IMR-90 (cell line): ENCODE data around the gene SORL1. TPM values are rescaled to one million over a fixed set of nuclear protein-coding genes. Genes with fewer than 3 reads are reported as not detected.

Experiments
- ATAC-seq: fragments of 200-7000 bp; cut with Tn5 transposase; 2 replicates; pipeline ENCODE4 v1.9.1; 2020; ENCODE audit warnings: low read depth, mild to moderate bottlenecking, moderate library complexity
- BruUV-seq: library from RNA; stranded (reverse); fragments of 400-500 nt; replicated peaks from 2 replicates; lab custom pipeline; 2021; lab: Mats Ljungman, UMichigan
- CTCF ChIA-PET: fragments of 300-600 bp; formaldehyde crosslinking; extraction: SDS; loops from one replicate; lab custom pipeline; 2021; ENCODE audit warnings: antibody characterized with exemption; lab: Yijun Ruan, JAX
- POLR2A ChIA-PET: fragments of 300-600 bp; sonication (Branson Sonifier 250); formaldehyde crosslinking; loops from one replicate; lab custom pipeline; 2022; ENCODE audit warnings: antibody characterized with exemption; ENCODE audit not compliant: unreplicated experiment; lab: Charles Lee
- DNase-seq: peaks from one replicate; pipeline ENCODE4 v3.0.0; 2013
- H2AFZ ChIP-seq: replicated peaks from 2 replicates; pipeline ENCODE3; 2013; ENCODE audit warnings: low read length, mild to moderate bottlenecking; ENCODE audit not compliant: poor library complexity
- H2AK5ac ChIP-seq: 2 replicates; pipeline ENCODE4 v1.6.1; 2013; ENCODE audit warnings: low read depth, low read length, inconsistent platforms
- H2AK9ac ChIP-seq: replicated peaks from 2 replicates; pipeline ENCODE3; 2013; ENCODE audit warnings: mild to moderate bottlenecking, low read depth, low read length, moderate library complexity; ENCODE audit not compliant: poor library complexity
- H2BK120ac ChIP-seq: 2 replicates; pipeline ENCODE4 v1.6.1; 2013; ENCODE audit warnings: low read depth, low read length, inconsistent platforms
- H2BK15ac ChIP-seq: 3 replicates; pipeline ENCODE4 v1.6.1; 2013; ENCODE audit warnings: low read depth, low read length, inconsistent platforms
- H2BK20ac ChIP-seq: 2 replicates; pipeline ENCODE4 v1.6.1; 2013; ENCODE audit warnings: low read depth, mild to moderate bottlenecking, inconsistent platforms, low read length, moderate library complexity
- H2BK5ac ChIP-seq: 2 replicates; pipeline ENCODE4 v1.6.1; 2013; ENCODE audit warnings: mild to moderate bottlenecking, low read depth, low read length, inconsistent platforms; ENCODE audit not compliant: poor library complexity, severe bottlenecking
- H3K14ac ChIP-seq: replicated peaks from 2 replicates; pipeline ENCODE4 v1.6.1; 2013; ENCODE audit warnings: low read depth, low read length, inconsistent platforms
- H3K18ac ChIP-seq: 2 replicates; pipeline ENCODE4 v1.6.1; 2013; ENCODE audit warnings: low read depth, low read length, control low read depth
- H3K23ac ChIP-seq: 2 replicates; pipeline ENCODE4 v1.6.1; 2013; ENCODE audit warnings: low read depth, low read length, inconsistent platforms
- H3K27ac ChIP-seq: 2 replicates; pipeline ENCODE4 v1.5.1; 2013; ENCODE audit warnings: mild to moderate bottlenecking, control low read depth, low read length; ENCODE audit not compliant: insufficient read depth
- H3K27me3 ChIP-seq: 2 replicates; pipeline ENCODE4 v1.6.1; 2013; ENCODE audit warnings: low read length; ENCODE audit not compliant: control insufficient read depth, insufficient read depth
- H3K36me3 ChIP-seq: 2 replicates; pipeline ENCODE4 v1.6.1; 2013; ENCODE audit warnings: low read length, mixed read lengths; ENCODE audit not compliant: control insufficient read depth, insufficient read depth
- H3K4ac ChIP-seq: 2 replicates; pipeline ENCODE4 v1.6.1; 2013; ENCODE audit warnings: low read depth, low read length, inconsistent platforms
- H3K4me1 ChIP-seq: 2 replicates; pipeline ENCODE4 v1.6.1; 2013; ENCODE audit warnings: low read length, mixed read lengths; ENCODE audit not compliant: control insufficient read depth, insufficient read depth
- H3K4me2 ChIP-seq: 2 replicates; pipeline ENCODE4 v1.6.1; 2013; ENCODE audit warnings: low read depth, mild to moderate bottlenecking, control low read depth, low read length, moderate library complexity
- H3K4me3 ChIP-seq: 2 replicates; pipeline ENCODE4 v1.5.1; 2013; ENCODE audit warnings: low read depth, mild to moderate bottlenecking, control low read depth, low read length, moderate library complexity; ENCODE audit not compliant: insufficient read depth
- H3K56ac ChIP-seq: 2 replicates; pipeline ENCODE4 v1.6.1; 2013; ENCODE audit warnings: low read length, inconsistent platforms; ENCODE audit not compliant: insufficient read depth; ENCODE audit errors: extremely low read depth
- H3K79me1 ChIP-seq, 2 experiments: 2 replicates each; pipeline ENCODE4 v1.6.1; 2013; ENCODE audit warnings: low read length in 2 of 2, inconsistent platforms in 1 of 2, low read depth in 1 of 2
- H3K9ac ChIP-seq: 2 replicates; pipeline ENCODE4 v1.6.1; 2013; ENCODE audit warnings: low read depth, low read length, control low read depth
- H3K9me1 ChIP-seq: 2 replicates; pipeline ENCODE4 v1.6.1; 2013; ENCODE audit warnings: low read length, inconsistent platforms; ENCODE audit not compliant: insufficient read depth
- H3K9me3 ChIP-seq: 2 replicates; pipeline ENCODE4 v1.6.1; 2013; ENCODE audit warnings: low read length; ENCODE audit not compliant: control insufficient read depth, insufficient read depth
- H4K20me1 ChIP-seq: 2 replicates; pipeline ENCODE4 v1.6.1; 2013; ENCODE audit warnings: low read length, inconsistent platforms; ENCODE audit not compliant: insufficient read depth
- H4K5ac ChIP-seq: 2 replicates; pipeline ENCODE4 v1.6.1; 2013; ENCODE audit warnings: mild to moderate bottlenecking, low read depth, low read length, control low read depth
- H4K8ac ChIP-seq, 2 experiments: 2 replicates each; pipeline ENCODE4 v1.6.1; 2013; ENCODE audit warnings: low read depth in 2 of 2, low read length in 2 of 2, control low read depth in 1 of 2, inconsistent platforms in 1 of 2
- H4K91ac ChIP-seq: 2 replicates; pipeline ENCODE4 v1.6.1; 2013; ENCODE audit warnings: low read depth, low read length, inconsistent platforms; ENCODE audit not compliant: insufficient read depth
- FOS ChIP-seq: fragments of 150-350 bp; IDR thresholded peaks from 2 replicates; pipeline ENCODE4 v1.6.1; 2016; ENCODE audit warnings: low read depth, low read length
- POLR2A ChIP-seq: IDR thresholded peaks from 2 replicates; pipeline ENCODE4 v1.6.1; 2012; ENCODE audit warnings: mild to moderate bottlenecking, low read depth, low read length
- RCOR1 ChIP-seq: IDR thresholded peaks from 2 replicates; pipeline ENCODE4 v1.6.1; 2012; ENCODE audit warnings: mild to moderate bottlenecking, low read length, improper control_type of control experiment; ENCODE audit not compliant: insufficient replicate concordance
- RFX5 ChIP-seq: IDR thresholded peaks from 2 replicates; pipeline ENCODE4 v1.8.0; 2012; ENCODE audit warnings: low read depth, mild to moderate bottlenecking, low read length, moderate library complexity
- dilution Hi-C: fragments of 300-500 bp; cut with HindIII; formaldehyde crosslinking; loops from one replicate; pipeline ENCODE4 v1.14.3; 2018; ENCODE audit warnings: low sequenced_read_pairs; ENCODE audit not compliant: unreplicated experiment
- in situ Hi-C: fragments of 300-500 bp; cut with MboI; formaldehyde crosslinking; loops from 3 replicates; pipeline ENCODE4 v1.14.3; 2019; ENCODE audit warnings: low sequenced_read_pairs, inconsistent platforms, mixed read lengths
- intact Hi-C: fragments of 100-400 bp; cut with micrococcal nuclease; formaldehyde crosslinking; loops from 2 replicates; pipeline ENCODE4 v1.10.0; 2022
- polyA plus RNA-seq, 3 experiments: library from polyadenylated mRNA; depleted of rRNA; stranded (reverse); fragments of >200 nt; gene quantifications; 2 replicates each; pipeline ENCODE4 v1.2.3, GENCODE V29; 2012; ENCODE audit warnings: low replicate concordance in 1 of 3
- total RNA-seq: library from RNA; depleted of rRNA; stranded (reverse); fragments of >200 nt; gene quantifications from 2 replicates; pipeline ENCODE4 v1.2.3, GENCODE V29; 2012
- TF ChIP-seq, protein P1 (sequence below): conservative IDR thresholded peaks from 2 replicates; pipeline ENCODE4 v1.5.1; 2012; ENCODE audit warnings: mild to moderate bottlenecking, low read depth, low read length, improper control_type of control experiment
- TF ChIP-seq, protein P2 (sequence below): fragments of 150-350 bp; IDR thresholded peaks from 2 replicates; pipeline ENCODE4 v1.6.1; 2017; ENCODE audit warnings: mild to moderate bottlenecking, antibody characterized with exemption, low read length, low read depth

Gene SORL1
- total and polyA plus RNA-seq, 2 of the 4 experiments (the other 2 are of a cell fraction): 1.0 to 2.0 TPM

DNA sequence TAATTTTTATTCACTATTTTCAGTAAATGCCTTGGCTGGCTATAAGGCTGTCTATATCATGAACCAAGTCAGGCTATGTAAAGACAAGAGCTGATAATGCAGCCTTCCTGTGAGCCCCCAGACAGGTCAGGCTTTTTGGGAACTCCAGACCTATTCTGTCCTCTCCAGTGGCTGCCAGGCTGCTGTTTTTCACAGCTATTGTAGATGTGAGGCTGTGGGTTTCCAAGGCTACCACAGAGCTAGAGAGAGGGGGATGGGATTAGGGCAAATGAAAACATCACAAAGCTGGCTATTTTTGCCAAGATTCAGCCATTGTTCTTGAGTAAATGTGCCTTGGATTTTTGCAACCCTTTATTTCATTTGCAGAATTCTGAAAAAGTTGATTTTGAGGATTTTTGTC, 56.3 kb downstream of the SORL1 start:
- Histone ChIP-seq H3K23ac (no peak overlapping the region), H3K27me3 (no peaks in the 10 kb centered on the region; the same call in 1 of the 2 replicates), H3K36me3 (no peaks in the 10 kb centered on the region), H4K8ac (no peak overlapping the region), H2BK20ac (no peak overlapping the region), H3K56ac (no peak overlapping the region), H3K4ac (no peak overlapping the region), H2AK5ac (no peak overlapping the region), H3K4me1 (no peaks in the 10 kb centered on the region), H3K9ac (no peak overlapping the region), H3K79me1 (no peaks in the 10 kb centered on the region), H2BK15ac (no peak overlapping the region), H3K4me2 (no peak overlapping the region), H2BK5ac (no peak overlapping the region), H4K91ac (no peak overlapping the region), H4K5ac (no peak overlapping the region), H2AK9ac (no peak overlapping the region), H3K27ac (no peak overlapping the region), H3K14ac (no peak overlapping the region), H2BK120ac (no peak overlapping the region), H3K9me3 (no peaks in the 10 kb centered on the region), H3K4me3 (no peak overlapping the region), H4K20me1 (no peaks in the 10 kb centered on the region), H3K18ac (no peak overlapping the region), H3K9me1 (no peaks in the 10 kb centered on the region), H2AFZ (no peak overlapping the region)
- DNase-seq: no peak
- dilution Hi-C loops (no loop called here), intact Hi-C loops (loop anchor here (2.0 kb wide), 1 partner anchor 956 kb away; no protein-coding TSS in a partner anchor), in situ Hi-C loops (no loop called here)
- CTCF ChIA-PET: interaction anchor here (0.6 to 1.2 kb wide), 2 partner anchors 13 to 17 kb away, joined by 3 to 6 read pairs; no protein-coding TSS in a partner anchor
- TF ChIP-seq POLR2A (no peak), FOS (no peak), RCOR1 (no peak), RFX5 (no peak)
- TF ChIP-seq, protein P1, sequence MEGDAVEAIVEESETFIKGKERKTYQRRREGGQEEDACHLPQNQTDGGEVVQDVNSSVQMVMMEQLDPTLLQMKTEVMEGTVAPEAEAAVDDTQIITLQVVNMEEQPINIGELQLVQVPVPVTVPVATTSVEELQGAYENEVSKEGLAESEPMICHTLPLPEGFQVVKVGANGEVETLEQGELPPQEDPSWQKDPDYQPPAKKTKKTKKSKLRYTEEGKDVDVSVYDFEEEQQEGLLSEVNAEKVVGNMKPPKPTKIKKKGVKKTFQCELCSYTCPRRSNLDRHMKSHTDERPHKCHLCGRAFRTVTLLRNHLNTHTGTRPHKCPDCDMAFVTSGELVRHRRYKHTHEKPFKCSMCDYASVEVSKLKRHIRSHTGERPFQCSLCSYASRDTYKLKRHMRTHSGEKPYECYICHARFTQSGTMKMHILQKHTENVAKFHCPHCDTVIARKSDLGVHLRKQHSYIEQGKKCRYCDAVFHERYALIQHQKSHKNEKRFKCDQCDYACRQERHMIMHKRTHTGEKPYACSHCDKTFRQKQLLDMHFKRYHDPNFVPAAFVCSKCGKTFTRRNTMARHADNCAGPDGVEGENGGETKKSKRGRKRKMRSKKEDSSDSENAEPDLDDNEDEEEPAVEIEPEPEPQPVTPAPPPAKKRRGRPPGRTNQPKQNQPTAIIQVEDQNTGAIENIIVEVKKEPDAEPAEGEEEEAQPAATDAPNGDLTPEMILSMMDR: no peak
- TF ChIP-seq, protein P2, sequence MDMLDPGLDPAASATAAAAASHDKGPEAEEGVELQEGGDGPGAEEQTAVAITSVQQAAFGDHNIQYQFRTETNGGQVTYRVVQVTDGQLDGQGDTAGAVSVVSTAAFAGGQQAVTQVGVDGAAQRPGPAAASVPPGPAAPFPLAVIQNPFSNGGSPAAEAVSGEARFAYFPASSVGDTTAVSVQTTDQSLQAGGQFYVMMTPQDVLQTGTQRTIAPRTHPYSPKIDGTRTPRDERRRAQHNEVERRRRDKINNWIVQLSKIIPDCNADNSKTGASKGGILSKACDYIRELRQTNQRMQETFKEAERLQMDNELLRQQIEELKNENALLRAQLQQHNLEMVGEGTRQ: no peak
- no peak for ATAC-seq
- no TSS peak for BruUV-seq
- POLR2A ChIA-PET: interaction anchor here (0.5 kb wide), 1 partner anchor 22 kb away, joined by 3 read pairs; no protein-coding TSS in a partner anchor
